Loucy (cell line): ENCODE measurements around the gene SLC25A26.

Source experiments
- EZH2phosphoT487 ChIP-seq: fragments of 200-600 bp; IDR thresholded peaks from 2 replicates; pipeline ENCODE4 v1.6.1; 2018; ENCODE audit warnings: antibody characterized with exemption, mild to moderate bottlenecking, moderate library complexity, borderline replicate concordance
- TF ChIP-seq, protein P1 (sequence below): fragments of 200-600 bp; sonication (generic); conservative IDR thresholded peaks from 2 replicates; pipeline ENCODE4 v1.5.1; 2014; ENCODE audit warnings: mild to moderate bottlenecking, antibody characterized with exemption, low read length

DNA sequence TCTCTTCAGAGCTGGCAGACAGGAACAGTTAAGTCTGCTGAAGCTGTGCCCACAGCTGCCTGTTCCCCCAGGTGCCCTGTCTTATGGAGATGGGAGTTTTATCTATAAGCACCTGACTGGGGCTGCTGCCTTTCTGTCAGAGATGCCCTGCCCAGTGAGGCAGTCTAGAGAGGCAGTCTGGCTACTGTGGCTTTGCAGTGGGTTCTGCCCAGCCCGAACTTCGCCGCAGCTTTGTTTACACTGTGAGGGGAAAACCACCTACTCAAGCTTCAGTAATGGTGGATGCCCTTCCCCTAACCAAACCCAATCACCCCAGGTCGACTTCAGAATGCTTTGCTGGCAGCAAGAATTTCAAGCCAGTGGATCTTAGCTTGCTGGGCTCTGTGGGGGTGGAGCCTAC is 91.2 kb downstream of the SLC25A26 start:
- TF ChIP-seq EZH2phosphoT487, result no peak
- TF ChIP-seq, protein P1, sequence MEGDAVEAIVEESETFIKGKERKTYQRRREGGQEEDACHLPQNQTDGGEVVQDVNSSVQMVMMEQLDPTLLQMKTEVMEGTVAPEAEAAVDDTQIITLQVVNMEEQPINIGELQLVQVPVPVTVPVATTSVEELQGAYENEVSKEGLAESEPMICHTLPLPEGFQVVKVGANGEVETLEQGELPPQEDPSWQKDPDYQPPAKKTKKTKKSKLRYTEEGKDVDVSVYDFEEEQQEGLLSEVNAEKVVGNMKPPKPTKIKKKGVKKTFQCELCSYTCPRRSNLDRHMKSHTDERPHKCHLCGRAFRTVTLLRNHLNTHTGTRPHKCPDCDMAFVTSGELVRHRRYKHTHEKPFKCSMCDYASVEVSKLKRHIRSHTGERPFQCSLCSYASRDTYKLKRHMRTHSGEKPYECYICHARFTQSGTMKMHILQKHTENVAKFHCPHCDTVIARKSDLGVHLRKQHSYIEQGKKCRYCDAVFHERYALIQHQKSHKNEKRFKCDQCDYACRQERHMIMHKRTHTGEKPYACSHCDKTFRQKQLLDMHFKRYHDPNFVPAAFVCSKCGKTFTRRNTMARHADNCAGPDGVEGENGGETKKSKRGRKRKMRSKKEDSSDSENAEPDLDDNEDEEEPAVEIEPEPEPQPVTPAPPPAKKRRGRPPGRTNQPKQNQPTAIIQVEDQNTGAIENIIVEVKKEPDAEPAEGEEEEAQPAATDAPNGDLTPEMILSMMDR, result no peak
